Sigmoid colon (tissue), 4 donors: ENCODE results near the gene FLVCR2.

Source experiments
- CTCF ChIP-seq, 4 experiments: fragments of 450-650 bp in 3 of 4; fragments of 200-600 bp in 1 of 4; IDR thresholded peaks; one replicate each; pipeline ENCODE4 v1.5.1; 2016 to 2019; ENCODE audit warnings: antibody characterized with exemption in 4 of 4, mild to moderate bottlenecking in 3 of 4, moderate library complexity in 2 of 4
- EP300 ChIP-seq, 4 donors: sonication (generic); formaldehyde crosslinking; IDR thresholded peaks; one replicate each; pipeline ENCODE4 v1.6.1; 2017; ENCODE audit warnings: antibody characterized with exemption in 4 of 4
- POLR2A ChIP-seq, 2 donors: fragments of 450-650 bp; IDR thresholded peaks; one replicate each; pipeline ENCODE4 v1.6.1; 2016; ENCODE audit warnings: antibody characterized with exemption in 2 of 2, mild to moderate bottlenecking in 2 of 2, moderate library complexity in 2 of 2

- TF ChIP-seq CTCF (IDR thresholded peaks at IDR 0.05) (no peak), POLR2A (IDR thresholded peaks at IDR 0.05) (no peak), EP300 (IDR thresholded peaks at IDR 0.05) (no peak)
Observed at GRCh38 chr14:75572104-75572503, 6.3 kb upstream of the FLVCR2 start.
